Endothelial cell of umbilical vein (primary cell): ENCODE results near the gene SLC35E3.

ENCODE experiments used
- FOS ChIP-seq: IDR thresholded peaks from 2 replicates; pipeline ENCODE4 v1.6.1; 2011; ENCODE audit warnings: mild to moderate bottlenecking, low read length, moderate library complexity, borderline replicate concordance; ENCODE audit not compliant: insufficient read depth
- MYC ChIP-seq: IDR thresholded peaks from one replicate; pipeline ENCODE4 v1.6.1; 2011; ENCODE audit warnings: mild to moderate bottlenecking, low read depth, low read length

DNA sequence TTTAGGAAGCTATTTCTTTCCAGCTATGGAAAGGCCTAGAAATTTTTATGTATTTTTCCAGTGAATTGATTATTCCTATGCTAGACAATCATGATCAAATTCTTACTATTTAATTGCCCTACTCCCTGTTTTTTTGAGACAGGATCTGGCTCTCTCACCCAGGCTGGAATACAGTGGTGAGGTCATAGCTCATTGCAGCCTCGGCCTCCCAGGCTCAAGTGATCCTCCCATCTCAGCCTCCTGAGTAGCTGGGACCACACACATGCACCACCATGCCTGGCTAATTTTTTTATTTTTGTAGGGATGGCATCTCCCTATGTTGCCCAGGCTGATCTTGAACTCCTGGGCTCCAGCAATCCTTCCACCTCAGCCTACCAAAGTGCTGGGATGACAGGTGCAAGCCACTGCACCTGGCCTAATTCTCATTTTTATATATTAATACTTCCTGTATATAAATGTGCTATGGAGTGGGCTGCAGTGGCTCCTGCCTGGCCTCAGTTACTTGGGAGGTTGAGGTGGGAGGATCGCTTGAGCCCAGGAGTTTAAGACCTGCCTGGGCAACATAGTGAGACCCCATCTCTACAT lies 46.0 kb downstream of the SLC35E3 start:
- TF ChIP-seq FOS = no peak
- TF ChIP-seq MYC = no peak
